Transverse colon (tissue), 4 donors: ENCODE measurements around the gene BMPR1B.

ENCODE experiments used
- EP300 ChIP-seq: sonication (generic); formaldehyde crosslinking; IDR thresholded peaks from one replicate; pipeline ENCODE4 v1.6.1; 2017; ENCODE audit warnings: antibody characterized with exemption, low read depth
- POLR2A ChIP-seq: fragments of 450-650 bp; IDR thresholded peaks from one replicate; pipeline ENCODE4 v1.6.1; 2016; ENCODE audit warnings: antibody characterized with exemption, mild to moderate bottlenecking, moderate library complexity
- POLR2AphosphoS5 ChIP-seq, 3 donors: sonication (generic); formaldehyde crosslinking; IDR thresholded peaks; one replicate each; pipeline ENCODE4 v1.6.1; 2016; ENCODE audit warnings: antibody characterized with exemption in 3 of 3
- TF ChIP-seq, protein P1 (sequence below), 5 experiments: fragments of 200-600 bp in 3 of 5; fragments of 450-650 bp in 2 of 5; sonication (generic) in 3 of 5; IDR thresholded peaks; 1 replicate in 2 of 5; 2 replicates in 3 of 5; pipeline ENCODE4 v1.5.1; 2016 to 2017; ENCODE audit warnings: antibody characterized with exemption in 5 of 5, inconsistent platforms in 3 of 5, mild to moderate bottlenecking in 2 of 5, moderate library complexity in 1 of 5

DNA sequence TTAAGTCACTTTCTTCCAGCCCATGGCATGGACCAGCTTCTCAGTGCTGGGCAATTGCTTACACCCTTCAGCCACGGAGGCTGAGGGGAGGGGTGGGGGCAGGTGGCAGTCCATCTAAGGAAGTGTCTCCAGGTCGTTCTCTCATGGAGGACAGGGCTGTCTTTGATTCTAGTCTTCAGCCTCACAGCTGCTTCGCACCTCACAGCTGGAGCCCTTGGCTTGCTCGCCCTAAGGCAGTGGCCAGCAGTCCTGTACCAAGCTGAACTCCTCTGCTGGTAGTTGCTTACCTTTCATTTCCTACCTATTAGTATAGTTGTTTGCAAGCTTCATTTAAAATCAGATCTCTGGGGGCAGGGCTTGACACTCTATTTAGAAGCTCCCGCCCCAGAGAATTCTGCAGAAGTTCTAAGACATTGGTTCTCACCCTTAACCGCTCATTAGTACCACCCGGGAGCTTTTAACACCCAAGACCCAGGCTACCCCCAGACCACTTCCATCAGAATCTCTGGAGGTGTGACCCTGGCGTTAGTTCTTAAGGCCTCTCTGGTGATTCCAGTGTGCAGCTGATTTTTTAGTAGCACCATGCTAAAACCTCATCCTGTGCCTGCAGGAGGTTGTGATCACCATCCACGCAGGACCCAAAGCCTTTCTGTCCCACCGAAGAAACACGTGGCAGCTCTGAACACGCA is 404.2 kb downstream of the BMPR1B start:
- TF ChIP-seq, protein P1, sequence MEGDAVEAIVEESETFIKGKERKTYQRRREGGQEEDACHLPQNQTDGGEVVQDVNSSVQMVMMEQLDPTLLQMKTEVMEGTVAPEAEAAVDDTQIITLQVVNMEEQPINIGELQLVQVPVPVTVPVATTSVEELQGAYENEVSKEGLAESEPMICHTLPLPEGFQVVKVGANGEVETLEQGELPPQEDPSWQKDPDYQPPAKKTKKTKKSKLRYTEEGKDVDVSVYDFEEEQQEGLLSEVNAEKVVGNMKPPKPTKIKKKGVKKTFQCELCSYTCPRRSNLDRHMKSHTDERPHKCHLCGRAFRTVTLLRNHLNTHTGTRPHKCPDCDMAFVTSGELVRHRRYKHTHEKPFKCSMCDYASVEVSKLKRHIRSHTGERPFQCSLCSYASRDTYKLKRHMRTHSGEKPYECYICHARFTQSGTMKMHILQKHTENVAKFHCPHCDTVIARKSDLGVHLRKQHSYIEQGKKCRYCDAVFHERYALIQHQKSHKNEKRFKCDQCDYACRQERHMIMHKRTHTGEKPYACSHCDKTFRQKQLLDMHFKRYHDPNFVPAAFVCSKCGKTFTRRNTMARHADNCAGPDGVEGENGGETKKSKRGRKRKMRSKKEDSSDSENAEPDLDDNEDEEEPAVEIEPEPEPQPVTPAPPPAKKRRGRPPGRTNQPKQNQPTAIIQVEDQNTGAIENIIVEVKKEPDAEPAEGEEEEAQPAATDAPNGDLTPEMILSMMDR (IDR thresholded peaks at IDR 0.05), result no peak
- TF ChIP-seq POLR2AphosphoS5 (IDR thresholded peaks at IDR 0.05) (no peak), POLR2A (no peak), EP300 (no peak)
